GM20000 (cell line): ENCODE results near the gene CAMKMT.

Experiments
- DNase-seq: peaks from one replicate; pipeline ENCODE4 v3.0.0; 2012; ENCODE audit warnings: low spot score
- TF ChIP-seq, protein P1 (sequence below): IDR thresholded peaks from 2 replicates; pipeline ENCODE4 v1.5.1; 2012; ENCODE audit warnings: mild to moderate bottlenecking, control low read depth; ENCODE audit errors: extremely low read depth, missing control alignments

CAMKMT gene

GRCh38 chr2:44736270-44736942, 374.7 kb downstream of the CAMKMT start:
- TF ChIP-seq, protein P1, sequence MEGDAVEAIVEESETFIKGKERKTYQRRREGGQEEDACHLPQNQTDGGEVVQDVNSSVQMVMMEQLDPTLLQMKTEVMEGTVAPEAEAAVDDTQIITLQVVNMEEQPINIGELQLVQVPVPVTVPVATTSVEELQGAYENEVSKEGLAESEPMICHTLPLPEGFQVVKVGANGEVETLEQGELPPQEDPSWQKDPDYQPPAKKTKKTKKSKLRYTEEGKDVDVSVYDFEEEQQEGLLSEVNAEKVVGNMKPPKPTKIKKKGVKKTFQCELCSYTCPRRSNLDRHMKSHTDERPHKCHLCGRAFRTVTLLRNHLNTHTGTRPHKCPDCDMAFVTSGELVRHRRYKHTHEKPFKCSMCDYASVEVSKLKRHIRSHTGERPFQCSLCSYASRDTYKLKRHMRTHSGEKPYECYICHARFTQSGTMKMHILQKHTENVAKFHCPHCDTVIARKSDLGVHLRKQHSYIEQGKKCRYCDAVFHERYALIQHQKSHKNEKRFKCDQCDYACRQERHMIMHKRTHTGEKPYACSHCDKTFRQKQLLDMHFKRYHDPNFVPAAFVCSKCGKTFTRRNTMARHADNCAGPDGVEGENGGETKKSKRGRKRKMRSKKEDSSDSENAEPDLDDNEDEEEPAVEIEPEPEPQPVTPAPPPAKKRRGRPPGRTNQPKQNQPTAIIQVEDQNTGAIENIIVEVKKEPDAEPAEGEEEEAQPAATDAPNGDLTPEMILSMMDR: no peak
- no peak for DNase-seq

- TF ChIP-seq, protein P1: no peak
- DNase-seq: no peak
These were observed 378.9 kb downstream of the CAMKMT start for GRCh38 chr2:44740678-44741077.

GRCh38 chr2:44741507-44741906, 379.8 kb downstream of the CAMKMT start:
- TF ChIP-seq, protein P1: no peak
- no peak for DNase-seq

GRCh38 chr2:44742057-44742456, 380.3 kb downstream of the CAMKMT start:
- TF ChIP-seq, protein P1: no peak
- DNase-seq: no peak

DNA sequence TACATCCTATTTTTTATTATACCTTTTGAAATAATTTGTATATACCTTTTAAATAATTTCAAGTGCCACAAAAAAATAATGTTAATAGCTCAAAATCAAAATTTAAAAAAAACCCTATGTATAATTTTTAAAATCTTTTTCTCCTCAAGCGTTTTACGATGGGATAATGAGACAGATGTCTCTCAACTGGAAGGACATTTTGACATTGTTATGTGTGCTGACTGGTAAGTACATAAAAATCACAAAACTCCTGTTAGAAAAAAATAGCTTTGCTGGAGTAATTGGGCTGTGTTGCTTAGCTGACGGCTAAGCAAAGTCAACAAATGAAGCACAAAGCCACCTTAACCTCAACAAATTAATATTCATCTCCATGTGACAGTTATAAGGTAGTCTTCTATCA, 381.7 kb downstream of the CAMKMT start:
- TF ChIP-seq, protein P1: no peak
- no peak for DNase-seq

GRCh38 chr2:44744961-44745892, 383.5 kb downstream of the CAMKMT start:
- DNase-seq: no peak
- TF ChIP-seq, protein P1: no peak
